Osteocyte (in vitro differentiated cells): ENCODE data around the gene UBASH3B. TPM values are rescaled to one million over a fixed set of nuclear protein-coding genes. Genes with fewer than 3 reads are reported as not detected.
"Not testable (repeated sequence)": the region's sequence is repeated elsewhere in the genome, so short reads cannot be mapped to it uniquely, and the experiment has no call there.

Source experiments
- DNase-seq: peaks from one replicate; pipeline ENCODE4 v3.0.0; 2021; ENCODE audit warnings: mixed read lengths; ENCODE audit not compliant: unreplicated experiment; ENCODE audit errors: extremely low spot score
- H3K27ac Mint-ChIP-seq: one replicate; pipeline ENCODE4 v1.8.0; 2021; ENCODE audit warnings: mild to moderate bottlenecking, mixed read lengths; ENCODE audit not compliant: unreplicated experiment
- H3K27me3 Mint-ChIP-seq: one replicate; pipeline ENCODE4 v1.8.0; 2021; ENCODE audit warnings: mixed read lengths; ENCODE audit not compliant: unreplicated experiment
- H3K36me3 Mint-ChIP-seq: one replicate; pipeline ENCODE4 v1.8.0; 2021; ENCODE audit warnings: mixed read lengths; ENCODE audit not compliant: unreplicated experiment
- H3K4me1 Mint-ChIP-seq: one replicate; pipeline ENCODE4 v1.8.0; 2021; ENCODE audit warnings: mixed read lengths; ENCODE audit not compliant: unreplicated experiment
- H3K4me3 Mint-ChIP-seq: one replicate; pipeline ENCODE4 v1.8.0; 2021; ENCODE audit warnings: mild to moderate bottlenecking, moderate library complexity, mixed read lengths; ENCODE audit not compliant: unreplicated experiment
- H3K9me3 Mint-ChIP-seq: one replicate; pipeline ENCODE4 v1.8.0; 2021; ENCODE audit warnings: mixed read lengths; ENCODE audit not compliant: unreplicated experiment
- total RNA-seq: library from RNA; stranded (reverse); gene quantifications from 2 replicates; pipeline ENCODE4 v1.2.1, GENCODE V29; 2021
- TF ChIP-seq, protein P1 (sequence below): fragments of 200-600 bp; sonication (generic); IDR thresholded peaks from 2 replicates; pipeline ENCODE4 v1.5.0; 2021; ENCODE audit warnings: antibody characterized with exemption, mild to moderate bottlenecking, moderate library complexity

The UBASH3B gene
- total RNA-seq, 1 donor from 2014 or later, result 43.5 TPM

DNA sequence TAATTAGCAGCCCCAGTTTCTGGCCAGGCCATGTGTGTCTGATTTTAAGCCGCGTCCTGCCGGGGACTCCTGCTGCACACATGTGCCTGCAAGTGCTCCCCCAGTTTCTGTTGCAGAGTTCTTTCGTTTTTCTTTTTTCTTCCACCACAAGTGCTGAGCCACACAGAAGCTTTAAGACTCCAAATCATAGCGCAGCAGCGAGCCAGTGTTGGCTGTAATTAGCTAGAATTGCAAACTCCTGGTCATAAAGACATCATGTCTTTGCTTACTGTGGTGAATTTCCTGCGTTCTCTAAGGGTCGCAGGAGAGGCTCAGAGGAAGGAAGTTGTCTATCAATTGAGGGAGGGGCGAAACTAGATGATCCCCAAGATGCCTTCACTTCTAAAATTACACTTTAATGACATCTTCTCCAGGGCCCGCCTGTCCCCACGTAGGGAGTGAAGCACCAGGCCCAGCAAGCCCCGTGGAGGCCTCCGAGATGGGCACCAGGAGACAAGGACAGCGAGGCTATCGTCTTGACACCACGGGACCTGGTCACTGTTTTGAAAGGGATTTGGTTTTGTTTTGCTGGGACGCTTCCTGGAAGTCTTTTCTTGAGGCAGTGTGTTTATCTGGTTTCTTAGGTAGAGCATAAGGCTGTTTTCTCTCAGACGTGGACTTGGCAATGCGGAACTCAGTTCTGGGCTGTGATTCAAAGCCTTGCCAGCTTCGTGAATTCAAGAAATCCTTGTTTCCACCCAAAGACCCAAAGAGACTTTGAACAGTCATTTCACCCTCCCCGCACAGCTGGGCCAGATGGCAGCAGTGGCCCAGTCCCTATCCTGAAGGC is 71.8 kb downstream of the UBASH3B start:
- Mint-ChIP-seq H3K9me3 (no peaks in the 10 kb centered on the region), H3K4me3 (peak overlapping the region; percentile 56), H3K36me3 (no peaks in the 10 kb centered on the region), H3K27me3 (no peaks in the 10 kb centered on the region), H3K4me1 (peaks cover 56% of the 10 kb centered on the region), H3K27ac (peak overlapping the region; percentile 90)
- TF ChIP-seq, protein P1, sequence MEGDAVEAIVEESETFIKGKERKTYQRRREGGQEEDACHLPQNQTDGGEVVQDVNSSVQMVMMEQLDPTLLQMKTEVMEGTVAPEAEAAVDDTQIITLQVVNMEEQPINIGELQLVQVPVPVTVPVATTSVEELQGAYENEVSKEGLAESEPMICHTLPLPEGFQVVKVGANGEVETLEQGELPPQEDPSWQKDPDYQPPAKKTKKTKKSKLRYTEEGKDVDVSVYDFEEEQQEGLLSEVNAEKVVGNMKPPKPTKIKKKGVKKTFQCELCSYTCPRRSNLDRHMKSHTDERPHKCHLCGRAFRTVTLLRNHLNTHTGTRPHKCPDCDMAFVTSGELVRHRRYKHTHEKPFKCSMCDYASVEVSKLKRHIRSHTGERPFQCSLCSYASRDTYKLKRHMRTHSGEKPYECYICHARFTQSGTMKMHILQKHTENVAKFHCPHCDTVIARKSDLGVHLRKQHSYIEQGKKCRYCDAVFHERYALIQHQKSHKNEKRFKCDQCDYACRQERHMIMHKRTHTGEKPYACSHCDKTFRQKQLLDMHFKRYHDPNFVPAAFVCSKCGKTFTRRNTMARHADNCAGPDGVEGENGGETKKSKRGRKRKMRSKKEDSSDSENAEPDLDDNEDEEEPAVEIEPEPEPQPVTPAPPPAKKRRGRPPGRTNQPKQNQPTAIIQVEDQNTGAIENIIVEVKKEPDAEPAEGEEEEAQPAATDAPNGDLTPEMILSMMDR, result no peak
- no peak for DNase-seq

DNA sequence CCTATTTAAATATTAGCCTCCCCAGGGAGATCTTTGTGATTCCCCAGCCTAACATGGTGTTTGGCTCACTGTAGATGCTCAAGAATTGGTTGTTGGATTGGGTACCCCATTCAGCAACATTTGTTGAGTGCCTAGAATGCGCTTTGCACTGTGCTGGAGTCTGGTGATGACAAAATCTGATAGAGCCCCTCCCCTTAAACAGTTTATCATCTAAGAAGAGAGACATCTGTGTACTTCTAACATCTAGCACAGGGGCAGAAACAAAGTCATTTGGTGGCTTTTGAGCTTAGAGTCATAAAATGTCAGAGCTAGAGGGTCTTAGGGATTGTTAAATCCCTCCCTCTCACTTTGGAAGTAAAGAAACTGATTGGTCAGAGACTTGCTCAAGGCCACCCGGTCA is 73.0 kb downstream of the UBASH3B start:
- no peak overlapping the region for H3K27ac Mint-ChIP-seq
- no peaks in the 10 kb centered on the region for H3K9me3 Mint-ChIP-seq
- no peak for DNase-seq
- TF ChIP-seq, protein P1, result no peak
- no peaks in the 10 kb centered on the region for H3K36me3 Mint-ChIP-seq
- no peaks in the 10 kb centered on the region for H3K27me3 Mint-ChIP-seq
- peaks cover 57% of the 10 kb centered on the region for H3K4me1 Mint-ChIP-seq
- H3K4me3 Mint-ChIP-seq, result no peak overlapping the region

DNA sequence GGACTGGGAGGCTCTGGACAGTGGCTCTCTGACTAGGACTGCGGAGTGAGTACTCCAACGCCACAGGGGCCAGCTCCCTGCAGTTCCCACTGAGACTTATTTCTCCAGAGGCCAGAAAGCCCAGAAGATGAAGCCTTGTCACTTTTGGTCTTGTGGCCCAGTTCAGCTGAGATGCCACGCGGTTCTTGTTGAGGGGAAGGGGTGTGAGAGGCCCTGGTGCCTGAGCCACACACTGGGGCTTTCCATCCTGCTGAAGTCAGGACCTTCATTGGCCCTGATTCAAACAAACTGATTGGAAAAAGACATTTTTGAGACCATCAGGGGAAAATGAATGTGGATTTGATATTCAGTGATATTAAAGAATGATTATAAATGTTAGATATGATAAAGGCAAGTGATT is 73.6 kb downstream of the UBASH3B start:
- no peaks in the 10 kb centered on the region for H3K36me3 Mint-ChIP-seq
- no peak for DNase-seq
- no peak overlapping the region for H3K27ac Mint-ChIP-seq
- H3K4me1 Mint-ChIP-seq, result peaks cover 57% of the 10 kb centered on the region
- no peaks in the 10 kb centered on the region for H3K27me3 Mint-ChIP-seq
- H3K4me3 Mint-ChIP-seq, result no peak overlapping the region
- TF ChIP-seq, protein P1, result no peak
- H3K9me3 Mint-ChIP-seq, result no peaks in the 10 kb centered on the region

DNA sequence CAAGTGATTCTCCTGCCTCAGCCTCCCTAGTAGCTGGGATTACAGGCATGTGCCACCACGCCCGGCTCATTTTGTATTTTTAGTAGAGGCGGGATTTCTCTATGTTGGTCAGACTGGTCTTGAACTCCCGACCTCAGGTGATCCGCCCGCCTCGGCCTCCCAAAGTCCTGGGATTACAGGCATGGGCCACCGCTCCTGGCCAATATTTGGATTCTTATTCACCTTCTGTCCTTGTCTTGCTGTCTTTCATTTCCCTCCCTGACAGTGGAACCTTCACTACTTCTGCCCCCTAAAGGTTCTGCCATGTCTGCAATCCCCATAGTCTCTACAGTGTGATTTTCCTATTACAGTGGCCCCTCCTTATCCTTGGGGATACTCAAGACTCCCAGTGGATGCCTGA is 75.2 kb downstream of the UBASH3B start:
- H3K4me3 Mint-ChIP-seq, H3K27ac Mint-ChIP-seq, H3K27me3 Mint-ChIP-seq, DNase-seq, H3K36me3 Mint-ChIP-seq, H3K9me3 Mint-ChIP-seq: not testable (repeated sequence)
- peaks cover 52% of the 10 kb centered on the region for H3K4me1 Mint-ChIP-seq

DNA sequence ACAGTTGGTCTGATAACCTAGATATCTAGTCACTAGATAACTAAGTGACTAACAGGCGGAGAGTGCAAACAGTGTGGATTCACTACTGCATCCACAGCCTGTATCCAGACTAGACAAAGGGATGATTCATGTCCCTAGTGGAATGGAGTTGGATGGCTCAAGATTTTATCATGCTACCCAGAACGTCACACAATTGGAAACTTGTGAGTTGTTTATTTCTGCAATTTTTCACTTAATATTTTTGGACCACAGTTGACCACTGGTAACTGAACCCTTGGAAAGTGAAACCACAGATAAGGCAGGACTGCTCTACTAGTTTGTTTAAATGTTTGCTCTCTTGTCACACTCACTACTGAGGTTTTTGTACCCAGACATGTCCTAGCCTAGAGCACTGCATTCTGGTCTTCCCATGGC is 76.0 kb downstream of the UBASH3B start:
- DNase-seq, result no peak
- Mint-ChIP-seq H3K27me3 (no peaks in the 10 kb centered on the region), H3K4me3 (no peak overlapping the region), H3K9me3 (no peaks in the 10 kb centered on the region), H3K4me1 (peaks cover 52% of the 10 kb centered on the region), H3K36me3 (no peaks in the 10 kb centered on the region), H3K27ac (no peak overlapping the region)
- TF ChIP-seq, protein P1, result no peak
